ENCODE results near the gene ATP7B.

GRCh38 chr13:51981355-51981754 lies 29.9 kb downstream of the ATP7B start:
- TF ChIP-seq POLR2A (IDR thresholded peaks at IDR 0.05) (no peak), CTCF (IDR thresholded peaks at IDR 0.05) (no peak)
